GM12878 (cell line): ENCODE results near the gene SLC5A10. TPM values are rescaled to one million over a fixed set of nuclear protein-coding genes. Genes with fewer than 3 reads are reported as not detected.
"Not testable (repeated sequence)": the region's sequence is repeated elsewhere in the genome, so short reads cannot be mapped to it uniquely, and the experiment has no call there.

ENCODE experiments used
- ATAC-seq: fragments of 200-7000 bp; cut with Tn5 transposase; 3 replicates; pipeline ENCODE4 v1.9.1; 2020; ENCODE audit warnings: mild to moderate bottlenecking, moderate library complexity
- BruUV-seq: library from RNA; stranded (reverse); fragments of 400-500 nt; replicated peaks from 2 replicates; lab custom pipeline; 2021; lab: Mats Ljungman, UMichigan
- CTCF ChIA-PET: fragments of 300-600 bp; sonication (Branson Sonifier 250); formaldehyde crosslinking; extraction: SDS; loops from one replicate; lab custom pipeline; 2021; ENCODE audit warnings: inconsistent platforms; lab: Yijun Ruan, JAX
- POLR2A ChIA-PET: fragments of 350-600 bp; formaldehyde crosslinking; extraction: SDS; loops from one replicate; lab custom pipeline; 2021; ENCODE audit warnings: inconsistent platforms; lab: Charles Lee
- RAD21 ChIA-PET: fragments of 300-600 bp; sonication (Branson Sonifier 250); formaldehyde crosslinking; loops from one replicate; lab custom pipeline; 2023; ENCODE audit warnings: antibody characterized with exemption; ENCODE audit not compliant: unreplicated experiment; lab: Charles Lee
- SMC1A ChIA-PET: fragments of 300-600 bp; sonication (Branson Sonifier 250); formaldehyde crosslinking; loops from one replicate; lab custom pipeline; 2023; ENCODE audit not compliant: unreplicated experiment, uncharacterized antibody; lab: Charles Lee
- DNase-seq: peaks from one replicate; pipeline ENCODE4 v3.0.0-alpha.2; 2011; ENCODE audit warnings: low read depth, low spot score
- FAIRE-seq: peaks from 3 replicates; lab custom pipeline; 2011; peaks lifted over from hg19 to GRCh38; lab: Jason Lieb, UNC
- H2AFZ ChIP-seq: 2 replicates; pipeline ENCODE4 v1.6.0; 2011; ENCODE audit warnings: low read depth, low read length, control low read depth; ENCODE audit not compliant: control insufficient read depth
- H3K27ac ChIP-seq: 2 replicates; pipeline ENCODE4 v1.5.1; 2011; ENCODE audit warnings: control low read depth; ENCODE audit not compliant: control insufficient read depth, insufficient read depth
- H3K27me3 ChIP-seq, 2 experiments: replicated peaks in 1 of 2; 2 replicates each; pipeline versions ENCODE4 v1.6.0 to v1.6.1; 2011; ENCODE audit warnings: low read length in 1 of 2; ENCODE audit not compliant: control insufficient read depth in 2 of 2, insufficient read depth in 2 of 2
- H3K36me3 ChIP-seq, 2 experiments: 2 replicates each; pipeline ENCODE4 v1.5.1; 2011; ENCODE audit warnings: low read length in 1 of 2; ENCODE audit not compliant: control insufficient read depth in 2 of 2, insufficient read depth in 2 of 2
- H3K4me1 ChIP-seq: 2 replicates; pipeline ENCODE4 v1.6.1; 2011; ENCODE audit warnings: mild to moderate bottlenecking, low read length, moderate library complexity, mixed read lengths; ENCODE audit not compliant: control insufficient read depth, insufficient read depth
- H3K4me2 ChIP-seq: 2 replicates; pipeline ENCODE4 v1.6.0; 2011; ENCODE audit warnings: control low read depth; ENCODE audit not compliant: control insufficient read depth, insufficient read depth
- H3K4me3 ChIP-seq: fragments of 200-600 bp; sonication (generic); 2 replicates; pipeline ENCODE4 v1.5.1; 2016
- H3K79me2 ChIP-seq: 2 replicates; pipeline ENCODE4 v1.6.0; 2011; ENCODE audit warnings: low read length; ENCODE audit not compliant: control insufficient read depth, insufficient read depth
- H3K9ac ChIP-seq: 2 replicates; pipeline ENCODE4 v1.8.0; 2011; ENCODE audit warnings: low read length, control low read depth, mixed read lengths; ENCODE audit not compliant: control insufficient read depth, insufficient read depth
- H3K9me3 ChIP-seq: replicated peaks from 3 replicates; pipeline ENCODE4 v1.5.1; 2011; ENCODE audit warnings: mild to moderate bottlenecking, low read length; ENCODE audit not compliant: control insufficient read depth, insufficient read depth
- H4K20me1 ChIP-seq: 2 replicates; pipeline ENCODE4 v1.6.0; 2011; ENCODE audit not compliant: control insufficient read depth, insufficient read depth
- RAD51 ChIP-seq: fragments of 450-650 bp; IDR thresholded peaks from 2 replicates; pipeline ENCODE4 v1.6.1; 2016; ENCODE audit warnings: moderate library complexity, mild to moderate bottlenecking, inconsistent platforms
- ZBED1 ChIP-seq: IDR thresholded peaks from 2 replicates; pipeline ENCODE4 v1.6.1; 2016; ENCODE audit warnings: borderline replicate concordance
- ZBTB11 ChIP-seq: fragments of 450-650 bp; formaldehyde crosslinking; IDR thresholded peaks from 2 replicates; pipeline ENCODE4 v1.5.0; 2022; ENCODE audit warnings: mild to moderate bottlenecking, missing genetic modification characterization
- WGBS: methylation state at CpG from one replicate; pipeline ENCODE4 v1.1.6; 2016; ENCODE audit warnings: low lambda C conversion rate; ENCODE audit not compliant: insufficient replicate concordance, insufficient coverage; ENCODE audit errors: missing lambda C conversion rate; 5-methylcytosine and 5-hydroxymethylcytosine counted together
- in situ Hi-C: fragments of 300-500 bp; cut with MboI; formaldehyde crosslinking; loops from 9 replicates; pipeline ENCODE4 v1.14.3; 2018; ENCODE audit warnings: mixed read lengths
- intact Hi-C: fragments of 100-400 bp; cut with micrococcal nuclease; formaldehyde crosslinking; loops from one replicate; pipeline ENCODE4 v1.14.2; 2022; ENCODE audit not compliant: unreplicated experiment
- polyA plus RNA-seq, 11 experiments: library from polyadenylated mRNA; depleted of rRNA in 4 of 11; unstranded in 6 of 11; stranded (reverse) in 5 of 11; fragments of >200 nt; fragmentation: Nextera tagmentation in 4 of 11; fragmentation: Illumina TruSeq in 1 of 11; extraction: Ambion mirVana in 4 of 11; extraction: Trizol in 1 of 11; gene quantifications; 1 replicate in 1 of 11; 2 replicates in 10 of 11; pipeline versions ENCODE4 v1.2.1 to v1.2.3, GENCODE V29; 2011 to 2016; ENCODE audit warnings: inconsistent platforms in 2 of 11, missing spikeins in 2 of 11, low read depth in 1 of 11
- total RNA-seq, 4 experiments: library from RNA; depleted of rRNA in 3 of 4; stranded (reverse); fragments of >200 nt in 3 of 4; fragmentation: Illumina TruSeq in 1 of 4; extraction: Trizol in 1 of 4; gene quantifications; 2 replicates each; pipeline versions ENCODE4 v1.2.1 to v1.2.3, GENCODE V29; 2013 to 2021
- TF ChIP-seq, protein P1 (sequence below): fragments of 450-650 bp; IDR thresholded peaks from 2 replicates; pipeline ENCODE4 v1.6.1; 2017; ENCODE audit warnings: low read depth, mild to moderate bottlenecking, moderate library complexity

The SLC5A10 gene
- total and polyA plus RNA-seq, 10 of the 15 experiments (the other 5 are each of a cell fraction or from before 2014, with no cell fraction given), result under 0.01 to 0.18 (median 0.07) TPM; not detected in 4

- TF ChIP-seq, protein P1, sequence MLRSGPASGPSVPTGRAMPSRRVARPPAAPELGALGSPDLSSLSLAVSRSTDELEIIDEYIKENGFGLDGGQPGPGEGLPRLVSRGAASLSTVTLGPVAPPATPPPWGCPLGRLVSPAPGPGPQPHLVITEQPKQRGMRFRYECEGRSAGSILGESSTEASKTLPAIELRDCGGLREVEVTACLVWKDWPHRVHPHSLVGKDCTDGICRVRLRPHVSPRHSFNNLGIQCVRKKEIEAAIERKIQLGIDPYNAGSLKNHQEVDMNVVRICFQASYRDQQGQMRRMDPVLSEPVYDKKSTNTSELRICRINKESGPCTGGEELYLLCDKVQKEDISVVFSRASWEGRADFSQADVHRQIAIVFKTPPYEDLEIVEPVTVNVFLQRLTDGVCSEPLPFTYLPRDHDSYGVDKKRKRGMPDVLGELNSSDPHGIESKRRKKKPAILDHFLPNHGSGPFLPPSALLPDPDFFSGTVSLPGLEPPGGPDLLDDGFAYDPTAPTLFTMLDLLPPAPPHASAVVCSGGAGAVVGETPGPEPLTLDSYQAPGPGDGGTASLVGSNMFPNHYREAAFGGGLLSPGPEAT, result peak; percentile 54; the same call in 1 of the 2 replicates
- peak; percentile 77 for TF ChIP-seq ZBTB11 (CRISPR knock-in tag)
- peak; percentile 20; the same call in 1 of the 2 replicates for TF ChIP-seq RAD51
- peak; percentile 98 for TF ChIP-seq ZBED1
Observed at GRCh38 chr17:19063326-19063956, 111.5 kb downstream of the SLC5A10 start (continued).

GRCh38 chr17:19064378-19064777 lies 112.4 kb downstream of the SLC5A10 start:
- FAIRE-seq, CTCF ChIA-PET, H3K27ac ChIP-seq, intact Hi-C loops, H3K9me3 ChIP-seq, H2AFZ ChIP-seq, H3K9ac ChIP-seq, DNase-seq, ATAC-seq, H4K20me1 ChIP-seq, SMC1A ChIA-PET, POLR2A ChIA-PET, H3K36me3 ChIP-seq, RAD21 ChIA-PET, H3K4me2 ChIP-seq, in situ Hi-C loops, H3K27me3 ChIP-seq, BruUV-seq, H3K4me1 ChIP-seq, H3K4me3 ChIP-seq, H3K79me2 ChIP-seq: not testable (repeated sequence)
- 3% methylated on average over 9 of the region's 17 CpGs for WGBS

GRCh38 chr17:19070318-19071168 lies 118.6 kb downstream of the SLC5A10 start:
- no CpG with 5 or more reads among the region's 34 CpGs for WGBS
- DNase-seq, H4K20me1 ChIP-seq, in situ Hi-C loops, H3K9me3 ChIP-seq, H3K4me1 ChIP-seq, H3K36me3 ChIP-seq, FAIRE-seq, SMC1A ChIA-PET, intact Hi-C loops, POLR2A ChIA-PET, H3K4me3 ChIP-seq, H3K9ac ChIP-seq, CTCF ChIA-PET, H3K27ac ChIP-seq, H3K4me2 ChIP-seq, H2AFZ ChIP-seq, H3K27me3 ChIP-seq, H3K79me2 ChIP-seq, RAD21 ChIA-PET, BruUV-seq: not testable (repeated sequence)
- peak; percentile 99 for ATAC-seq
